Natural killer cell (primary cell): Measurements from ENCODE around the gene ICAM2. TPM values are rescaled to one million over a fixed set of nuclear protein-coding genes. Genes with fewer than 3 reads are reported as not detected.

ENCODE experiments used
- ATAC-seq, 3 donors: fragments of 150-1000 bp in 2 of 3; fragments of 200-7000 bp in 1 of 3; cut with Tn5 transposase; 1 replicate in 1 of 3; 2 replicates in 2 of 3; pipeline ENCODE4 v1.10.0; 2021; ENCODE audit warnings: mild to moderate bottlenecking in 2 of 3, moderate library complexity in 2 of 3
- DNase-seq, 2 donors: peaks; one replicate each; pipeline versions ENCODE4 v3.0.0 to v3.0.0-alpha.2; 2013 to 2021; ENCODE audit warnings: mixed read lengths in 1 of 2
- H3K27ac ChIP-seq: one replicate; pipeline ENCODE4 v1.5.1; 2013; ENCODE audit warnings: mild to moderate bottlenecking, low read length
- H3K27me3 ChIP-seq: one replicate; pipeline ENCODE4 v1.6.1; 2013; ENCODE audit warnings: low read length; ENCODE audit not compliant: control insufficient read depth, insufficient read depth
- H3K36me3 ChIP-seq: one replicate; pipeline ENCODE4 v1.6.1; 2013; ENCODE audit warnings: low read length; ENCODE audit not compliant: control insufficient read depth, insufficient read depth
- H3K4me1 ChIP-seq: one replicate; pipeline ENCODE4 v1.6.1; 2013; ENCODE audit warnings: low read length; ENCODE audit not compliant: control insufficient read depth, insufficient read depth
- H3K4me3 ChIP-seq: one replicate; pipeline ENCODE4 v1.5.1; 2013; ENCODE audit warnings: low read length
- H3K9me3 ChIP-seq: one replicate; pipeline ENCODE4 v1.6.1; 2013; ENCODE audit warnings: low read length; ENCODE audit not compliant: control insufficient read depth, insufficient read depth
- H3K27ac Mint-ChIP-seq, 2 donors: one replicate each; pipeline ENCODE4 v1.8.0; 2022; ENCODE audit warnings: mild to moderate bottlenecking in 2 of 2, mixed read lengths in 2 of 2, moderate library complexity in 1 of 2
- H3K27me3 Mint-ChIP-seq, 2 donors: one replicate each; pipeline ENCODE4 v1.8.0; 2022; ENCODE audit warnings: low read depth in 2 of 2, mixed read lengths in 2 of 2
- H3K36me3 Mint-ChIP-seq: one replicate; pipeline ENCODE4 v1.8.0; 2022; ENCODE audit warnings: mixed read lengths
- H3K4me1 Mint-ChIP-seq, 2 donors: one replicate each; pipeline ENCODE4 v1.8.0; 2022; ENCODE audit warnings: mixed read lengths in 2 of 2
- H3K4me3 Mint-ChIP-seq: one replicate; pipeline ENCODE4 v1.8.0; 2022; ENCODE audit warnings: mild to moderate bottlenecking, moderate library complexity, mixed read lengths
- H3K9me3 Mint-ChIP-seq, 2 donors: one replicate each; pipeline ENCODE4 v1.8.0; 2022; ENCODE audit warnings: mixed read lengths in 2 of 2
- WGBS: methylation state at CpG from one replicate; pipeline ENCODE4 v1.1.7; 2013; ENCODE audit warnings: missing lambda C conversion rate; ENCODE audit not compliant: insufficient coverage; 5-methylcytosine and 5-hydroxymethylcytosine counted together
- intact Hi-C: fragments of 100-400 bp; cut with micrococcal nuclease; formaldehyde crosslinking; loops from one replicate; pipeline ENCODE4 v1.14.2; 2022
- total RNA-seq, 4 donors: library from RNA; stranded (reverse); fragments of 120-200 nt in 1 of 4; gene quantifications; one replicate each; pipeline versions ENCODE4 v1.2.3 to v1.2.4, GENCODE V29; 2013 to 2022
- TF ChIP-seq, protein P1 (sequence below): fragments of 200-600 bp; IDR thresholded peaks from one replicate; pipeline ENCODE4 v1.8.0; 2022; ENCODE audit warnings: antibody characterized with exemption

ICAM2 gene
- total RNA-seq, 3 donors from 2014 or later (not counting 1 experiment from before 2014, with no cell fraction given): 73.2 to 91.0 (median 78.0) TPM

DNA sequence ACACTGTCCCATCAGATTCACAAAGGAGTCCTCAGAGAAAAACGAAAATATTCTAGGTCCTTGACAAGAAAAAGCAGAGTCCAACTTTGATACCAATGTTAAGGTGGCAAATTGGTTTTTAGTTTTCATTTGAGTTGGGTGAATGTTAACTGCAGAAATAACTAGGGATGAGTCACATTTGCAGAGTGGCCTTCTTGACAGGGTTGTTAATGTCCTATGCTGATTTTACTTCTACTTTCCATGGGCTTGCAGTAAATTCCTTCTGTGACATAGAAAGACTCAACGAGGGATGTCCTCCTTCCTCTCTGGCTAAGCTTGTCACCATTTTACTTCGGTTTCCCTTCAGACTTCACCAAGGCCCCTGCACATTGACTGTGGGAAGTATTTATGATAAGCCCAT lies 47.2 kb upstream of the ICAM2 start:
- H3K9me3 Mint-ChIP-seq: peaks cover 0 to 4% of the 10 kb centered on the region in 2 donors
- WGBS: 44% methylated on average over 1 of the region's 3 CpGs
- Histone ChIP-seq H3K36me3 (peaks cover 45% of the 10 kb centered on the region), H3K4me3 (no peak overlapping the region), H3K27me3 (no peaks in the 10 kb centered on the region), H3K27ac (peak overlapping the region; percentile 84), H3K4me1 (peaks cover 47% of the 10 kb centered on the region), H3K9me3 (peaks cover 9% of the 10 kb centered on the region)
- peak overlapping the region in 1 of 2 donors; percentile 97 for H3K27ac Mint-ChIP-seq
- DNase-seq (no peak), ATAC-seq (peak in 1 of 3 donors; percentile 5)
- H3K36me3 Mint-ChIP-seq: peaks cover 40% of the 10 kb centered on the region
- H3K4me3 Mint-ChIP-seq: no peak overlapping the region
- TF ChIP-seq, protein P1, sequence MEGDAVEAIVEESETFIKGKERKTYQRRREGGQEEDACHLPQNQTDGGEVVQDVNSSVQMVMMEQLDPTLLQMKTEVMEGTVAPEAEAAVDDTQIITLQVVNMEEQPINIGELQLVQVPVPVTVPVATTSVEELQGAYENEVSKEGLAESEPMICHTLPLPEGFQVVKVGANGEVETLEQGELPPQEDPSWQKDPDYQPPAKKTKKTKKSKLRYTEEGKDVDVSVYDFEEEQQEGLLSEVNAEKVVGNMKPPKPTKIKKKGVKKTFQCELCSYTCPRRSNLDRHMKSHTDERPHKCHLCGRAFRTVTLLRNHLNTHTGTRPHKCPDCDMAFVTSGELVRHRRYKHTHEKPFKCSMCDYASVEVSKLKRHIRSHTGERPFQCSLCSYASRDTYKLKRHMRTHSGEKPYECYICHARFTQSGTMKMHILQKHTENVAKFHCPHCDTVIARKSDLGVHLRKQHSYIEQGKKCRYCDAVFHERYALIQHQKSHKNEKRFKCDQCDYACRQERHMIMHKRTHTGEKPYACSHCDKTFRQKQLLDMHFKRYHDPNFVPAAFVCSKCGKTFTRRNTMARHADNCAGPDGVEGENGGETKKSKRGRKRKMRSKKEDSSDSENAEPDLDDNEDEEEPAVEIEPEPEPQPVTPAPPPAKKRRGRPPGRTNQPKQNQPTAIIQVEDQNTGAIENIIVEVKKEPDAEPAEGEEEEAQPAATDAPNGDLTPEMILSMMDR: no peak
- H3K4me1 Mint-ChIP-seq: peaks cover 19 to 66% of the 10 kb centered on the region in 2 donors
- no peaks in the 10 kb centered on the region for H3K27me3 Mint-ChIP-seq
- intact Hi-C loops: no loop called here

DNA sequence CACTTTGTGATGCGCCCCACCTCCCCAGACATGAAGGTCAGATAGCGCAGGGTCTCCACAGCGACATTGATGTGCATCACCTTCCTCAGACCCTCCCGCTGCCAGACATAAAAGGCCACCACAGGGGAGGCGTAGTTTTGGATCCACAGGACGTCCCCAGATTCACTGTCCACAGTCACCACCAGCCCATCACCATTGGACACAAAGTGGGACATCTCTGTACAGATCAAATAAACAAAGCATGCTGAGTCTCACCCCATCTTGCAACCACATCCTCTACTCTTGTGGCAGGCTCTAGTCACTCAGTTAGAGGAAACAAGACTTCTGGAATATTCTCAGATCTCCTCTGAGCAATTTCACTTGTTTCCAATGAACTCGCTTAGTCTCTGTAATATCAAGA lies 46.3 kb upstream of the ICAM2 start:
- Mint-ChIP-seq H3K4me1 (peaks cover 25 to 75% of the 10 kb centered on the region in 2 donors), H3K9me3 (peaks cover 0 to 4% of the 10 kb centered on the region in 2 donors), H3K27ac (peak overlapping the region; percentile 38 to 97), H3K27me3 (no peaks in the 10 kb centered on the region), H3K4me3 (no peak overlapping the region), H3K36me3 (peaks cover 40% of the 10 kb centered on the region)
- Histone ChIP-seq H3K4me1 (peaks cover 57% of the 10 kb centered on the region), H3K27me3 (no peaks in the 10 kb centered on the region), H3K9me3 (peaks cover 9% of the 10 kb centered on the region), H3K27ac (peak overlapping the region; percentile 84), H3K36me3 (peaks cover 46% of the 10 kb centered on the region), H3K4me3 (peak overlapping the region; percentile 47)
- ATAC-seq: peak in 2 of 3 donors; percentile 70 to 74
- TF ChIP-seq, protein P1: no peak
- WGBS: 26% methylated on average over 7 of the region's 7 CpGs
- peak; percentile 54 to 67 for DNase-seq
- intact Hi-C loops: no loop called here

DNA sequence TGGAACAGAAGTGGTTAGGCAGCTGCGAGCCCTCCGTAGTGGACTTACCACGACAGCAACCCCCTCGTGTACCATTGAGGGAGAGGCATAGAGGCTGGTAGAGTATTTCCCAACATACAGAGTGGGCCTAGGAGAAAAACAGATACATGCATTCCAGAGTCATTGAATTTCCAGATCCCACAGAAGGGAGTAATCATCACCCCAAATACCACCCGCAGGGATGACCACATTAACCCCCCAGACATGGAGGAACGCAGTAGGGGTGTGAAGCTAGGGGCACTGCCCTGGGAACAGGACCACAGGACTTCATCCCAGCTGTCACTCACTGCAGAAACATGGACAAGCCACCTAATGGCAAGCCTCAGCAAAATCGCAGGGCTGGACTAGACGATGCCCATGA lies 44.7 kb upstream of the ICAM2 start:
- Mint-ChIP-seq H3K27ac (peak overlapping the region; percentile 90 to 97), H3K4me3 (no peak overlapping the region), H3K27me3 (no peaks in the 10 kb centered on the region), H3K4me1 (peaks cover 39 to 84% of the 10 kb centered on the region in 2 donors), H3K36me3 (peaks cover 29% of the 10 kb centered on the region), H3K9me3 (peaks cover 2 to 4% of the 10 kb centered on the region in 2 donors)
- WGBS: 50% methylated on average over 7 of the region's 8 CpGs
- Histone ChIP-seq H3K4me1 (peaks cover 72% of the 10 kb centered on the region), H3K27ac (peak overlapping the region; percentile 84), H3K27me3 (no peaks in the 10 kb centered on the region), H3K9me3 (peaks cover 9% of the 10 kb centered on the region), H3K4me3 (peak overlapping the region; percentile 47), H3K36me3 (peaks cover 36% of the 10 kb centered on the region)
- TF ChIP-seq, protein P1: no peak
- intact Hi-C loops: no loop called here
- DNase-seq (no peak), ATAC-seq (no peak)

DNA sequence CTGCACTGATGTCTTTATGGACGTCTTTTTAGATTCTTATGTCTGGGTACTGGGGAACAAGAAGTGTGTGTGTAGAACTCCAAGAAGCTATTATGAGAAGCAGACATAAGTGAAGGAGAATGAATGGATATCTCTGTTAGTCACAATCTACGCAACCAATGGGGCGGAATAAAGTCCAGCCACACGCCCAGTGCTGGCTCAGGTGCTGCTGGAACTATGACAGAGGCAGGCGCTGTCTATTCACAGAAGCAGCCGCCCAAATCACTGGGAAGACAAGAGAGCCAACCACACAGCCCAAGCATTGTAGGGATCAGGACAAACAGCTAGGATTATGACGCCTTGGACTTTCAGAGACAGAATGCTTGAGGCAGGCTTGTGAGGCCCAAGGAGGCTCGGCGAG lies 43.9 kb upstream of the ICAM2 start:
- DNase-seq (no peak), ATAC-seq (no peak)
- intact Hi-C loops: no loop called here
- Mint-ChIP-seq H3K9me3 (peaks cover 3 to 4% of the 10 kb centered on the region in 2 donors), H3K4me1 (peaks cover 47 to 92% of the 10 kb centered on the region in 2 donors), H3K27me3 (no peaks in the 10 kb centered on the region), H3K4me3 (no peak overlapping the region), H3K27ac (peak overlapping the region; percentile 90 to 97), H3K36me3 (peaks cover 21% of the 10 kb centered on the region)
- H3K4me3 ChIP-seq: peak overlapping the region; percentile 1
- H3K36me3 ChIP-seq: peaks cover 33% of the 10 kb centered on the region
- peaks cover 1% of the 10 kb centered on the region for H3K9me3 ChIP-seq
- TF ChIP-seq, protein P1: no peak
- WGBS: 92% methylated on average over 9 of the region's 9 CpGs
- peak overlapping the region; percentile 84 for H3K27ac ChIP-seq
- H3K4me1 ChIP-seq: peaks cover 80% of the 10 kb centered on the region
- no peaks in the 10 kb centered on the region for H3K27me3 ChIP-seq
